Hematopoietic multipotent progenitor cell treated with erythropoietin and hydrocortisone succinate and interleukin-3 and kit ligand, for 4 days (in vitro differentiated cells): ENCODE data around the gene KLRC4.
"Not testable (repeated sequence)": the region's sequence is repeated elsewhere in the genome, so short reads cannot be mapped to it uniquely, and the experiment has no call there.

ENCODE experiments used
- DNase-seq: peaks from one replicate; pipeline ENCODE4 v3.0.0-alpha.2; 2015

The KLRC4 gene

GRCh38 chr12:10409392-10409791 lies at the start of gene KLRC4:
TSS of gene KLRC4 (minus strand) at chr12:10409757. CDS start at chr12:10409575, 182 bp downstream.
- peak; percentile 69 for DNase-seq

- peak; percentile 2 for DNase-seq
These were observed 48.2 kb upstream of the KLRC4 start for GRCh38 chr12:10457760-10458159.

- no peak for DNase-seq
These were observed 47.3 kb upstream of the KLRC4 start for GRCh38 chr12:10456856-10457255.

- DNase-seq, result no peak
These were observed 46.2 kb upstream of the KLRC4 start for GRCh38 chr12:10455766-10456165.

GRCh38 chr12:10454531-10454930 lies 45.0 kb upstream of the KLRC4 start:
- DNase-seq, result no peak

- DNase-seq, result no peak
These were observed 43.6 kb upstream of the KLRC4 start, which contains the start of gene KLRC1 for GRCh38 chr12:10453156-10453555. TSS of gene KLRC1 (minus strand) at chr12:10453377. CDS start at chr12:10451156, 2,221 bp downstream.

- DNase-seq, result no peak
These were observed 38.7 kb upstream of the KLRC4 start for GRCh38 chr12:10448236-10448635.

- DNase-seq, result not testable (repeated sequence)
These were observed 36.5 kb upstream of the KLRC4 start for GRCh38 chr12:10446052-10446451.

GRCh38 chr12:10441144-10441543 lies 31.6 kb upstream of the KLRC4 start:
- not testable (repeated sequence) for DNase-seq

GRCh38 chr12:10439608-10440274 lies 30.2 kb upstream of the KLRC4 start:
- not testable (repeated sequence) for DNase-seq

- not testable (repeated sequence) for DNase-seq
These were observed 28.0 kb upstream of the KLRC4 start for GRCh38 chr12:10437601-10438000.

- DNase-seq, result peak; percentile 58
These were observed 26.3 kb upstream of the KLRC4 start, which contains the start of gene KLRC2 for GRCh38 chr12:10435816-10436215. TSS of gene KLRC2 (minus strand) at chr12:10436010. CDS start at chr12:10435986, 24 bp downstream.

GRCh38 chr12:10430623-10431022 lies 21.1 kb upstream of the KLRC4 start:
- DNase-seq, result not testable (repeated sequence)

- not testable (repeated sequence) for DNase-seq
These were observed 16.4 kb upstream of the KLRC4 start for GRCh38 chr12:10425938-10426337.

GRCh38 chr12:10424260-10424899 lies 14.8 kb upstream of the KLRC4 start:
- DNase-seq, result not testable (repeated sequence)

GRCh38 chr12:10422159-10422558 lies 12.6 kb upstream of the KLRC4 start:
- not testable (repeated sequence) for DNase-seq

GRCh38 chr12:10420334-10420733 lies 10.8 kb upstream of the KLRC4 start, which contains the start of gene KLRC3:
TSS of gene KLRC3 (minus strand) at chr12:10420595. CDS start at chr12:10420550, 45 bp downstream.
- DNase-seq, result not testable (repeated sequence)

GRCh38 chr12:10408842-10409241 lies 715 bp downstream of the KLRC4 start:
- no peak for DNase-seq

GRCh38 chr12:10406725-10407124 lies 2.8 kb downstream of the KLRC4 start:
- peak; percentile 67 for DNase-seq

GRCh38 chr12:10405294-10405693 lies 4.3 kb downstream of the KLRC4 start:
- no peak for DNase-seq

GRCh38 chr12:10404798-10405197 lies 4.8 kb downstream of the KLRC4 start:
- DNase-seq, result no peak

- DNase-seq, result no peak
These were observed 8.7 kb downstream of the KLRC4 start for GRCh38 chr12:10400829-10401228.

- no peak for DNase-seq
These were observed 11.4 kb downstream of the KLRC4 start for GRCh38 chr12:10398168-10398567.

- no peak for DNase-seq
These were observed 12.3 kb downstream of the KLRC4 start for GRCh38 chr12:10397296-10397695.
